HG02678 (cell line): Measurements from ENCODE around the gene CD300C.
"Not testable (repeated sequence)": the region's sequence is repeated elsewhere in the genome, so short reads cannot be mapped to it uniquely, and the experiment has no call there.

Source experiments
- ATAC-seq: cut with Tn5 transposase; IDR thresholded peaks from one replicate; pipeline ENCODE4 v1.9.1; 2021; ENCODE audit warnings: mild to moderate bottlenecking, moderate library complexity; ENCODE audit not compliant: unreplicated experiment

CD300C gene

GRCh38 chr17:74545843-74546230 is at the start of gene CD300C:
TSS of gene CD300C (minus strand) at chr17:74546115. CDS start at chr17:74545782, 333 bp downstream.
- no peak for ATAC-seq

GRCh38 chr17:74595037-74595750 is 49.3 kb upstream of the CD300C start:
- no peak for ATAC-seq

- no peak for ATAC-seq
Observed at GRCh38 chr17:74592087-74592990, 46.4 kb upstream of the CD300C start, which contains the start of gene CD300LD. TSS of gene CD300LD (minus strand) at chr17:74592283. CDS start at chr17:74592202, 81 bp downstream.

GRCh38 chr17:74591503-74591902 is 45.6 kb upstream of the CD300C start:
- no peak for ATAC-seq

GRCh38 chr17:74585711-74586110 is 39.8 kb upstream of the CD300C start:
- no peak for ATAC-seq

GRCh38 chr17:74584292-74585060 is 38.6 kb upstream of the CD300C start:
- no peak for ATAC-seq

- ATAC-seq, result no peak
Observed at GRCh38 chr17:74582633-74583032, 36.7 kb upstream of the CD300C start.

- no peak for ATAC-seq
Observed at GRCh38 chr17:74579900-74580299, 34.0 kb upstream of the CD300C start.

- ATAC-seq, result no peak
Observed at GRCh38 chr17:74578979-74579378, 33.1 kb upstream of the CD300C start.

GRCh38 chr17:74574489-74575142 is 28.7 kb upstream of the CD300C start:
- no peak for ATAC-seq

GRCh38 chr17:74573635-74574034 is 27.7 kb upstream of the CD300C start:
- not testable (repeated sequence) for ATAC-seq

GRCh38 chr17:74573169-74573568 is 27.3 kb upstream of the CD300C start:
- ATAC-seq, result no peak

- no peak for ATAC-seq
Observed at GRCh38 chr17:74571621-74572270, 25.8 kb upstream of the CD300C start.

- no peak for ATAC-seq
Observed at GRCh38 chr17:74569020-74570003, 23.4 kb upstream of the CD300C start.

GRCh38 chr17:74568106-74568873 is 22.4 kb upstream of the CD300C start:
- ATAC-seq, result no peak

GRCh38 chr17:74567397-74567796 is 21.5 kb upstream of the CD300C start, which contains the start of gene CD300H:
TSS of gene CD300H (minus strand) at chr17:74567509.
- no peak for ATAC-seq

GRCh38 chr17:74566132-74566753 is 20.3 kb upstream of the CD300C start:
- ATAC-seq, result no peak

- ATAC-seq, result no peak
Observed at GRCh38 chr17:74565126-74565525, 19.2 kb upstream of the CD300C start.
